ENCODE results near the gene TSPOAP1.
"Not testable (repeated sequence)": the region's sequence is repeated elsewhere in the genome, so short reads cannot be mapped to it uniquely, and the experiment has no call there.

TSPOAP1 gene

GRCh38 chr17:58360296-58361063, 31.9 kb upstream of the TSPOAP1 start:
- no peak for DNase-seq (ENCODE audit: low read depth)

GRCh38 chr17:58358408-58359172, 30.0 kb upstream of the TSPOAP1 start:
- DNase-seq (ENCODE audit: low read depth), result no peak

GRCh38 chr17:58357312-58358297, 29.0 kb upstream of the TSPOAP1 start:
- DNase-seq (ENCODE audit: low read depth), result no peak

GRCh38 chr17:58356231-58356630, 27.6 kb upstream of the TSPOAP1 start:
- DNase-seq (ENCODE audit: low read depth), result no peak

GRCh38 chr17:58354541-58355216, 26.1 kb upstream of the TSPOAP1 start:
- no peak for DNase-seq (ENCODE audit: low read depth)

GRCh38 chr17:58353389-58353825, 24.8 kb upstream of the TSPOAP1 start:
- DNase-seq (ENCODE audit: low read depth), result no peak

GRCh38 chr17:58352596-58353388, 24.2 kb upstream of the TSPOAP1 start:
- DNase-seq (ENCODE audit: low read depth), result peak; percentile 18

GRCh38 chr17:58351831-58352595, 23.4 kb upstream of the TSPOAP1 start, which contains the start of gene SUPT4H1:
TSS of gene SUPT4H1 (minus strand) at chr17:58352201. CDS start at chr17:58352135, 66 bp downstream.
- DNase-seq (ENCODE audit: low read depth), result peak; percentile 78

- no peak for DNase-seq (ENCODE audit: low read depth)
Observed at GRCh38 chr17:58351182-58351581, 22.6 kb upstream of the TSPOAP1 start.

GRCh38 chr17:58348038-58348437, 19.4 kb upstream of the TSPOAP1 start:
- DNase-seq (ENCODE audit: low read depth), result no peak

GRCh38 chr17:58345500-58345899, 16.9 kb upstream of the TSPOAP1 start:
- no peak for DNase-seq (ENCODE audit: low read depth)

GRCh38 chr17:58344791-58345157, 16.2 kb upstream of the TSPOAP1 start:
- no peak for DNase-seq (ENCODE audit: low read depth)

- no peak for DNase-seq (ENCODE audit: low read depth)
Observed at GRCh38 chr17:58344047-58344790, 15.6 kb upstream of the TSPOAP1 start.

GRCh38 chr17:58343131-58343530, 14.5 kb upstream of the TSPOAP1 start:
- DNase-seq (ENCODE audit: low read depth), result no peak

GRCh38 chr17:58341861-58342475, 13.4 kb upstream of the TSPOAP1 start:
- DNase-seq (ENCODE audit: low read depth), result no peak

GRCh38 chr17:58341136-58341860, 12.7 kb upstream of the TSPOAP1 start:
- DNase-seq (ENCODE audit: low read depth), result not testable (repeated sequence)

GRCh38 chr17:58340405-58340876, 11.8 kb upstream of the TSPOAP1 start:
- DNase-seq (ENCODE audit: low read depth), result no peak
